Hematopoietic multipotent progenitor cell (in vitro differentiated cells): Measurements from ENCODE around the gene HDAC5. TPM values are rescaled to one million over a fixed set of nuclear protein-coding genes. Genes with fewer than 3 reads are reported as not detected.
"Not testable (repeated sequence)": the region's sequence is repeated elsewhere in the genome, so short reads cannot be mapped to it uniquely, and the experiment has no call there.

ENCODE experiments used
- DNase-seq, 3 donors: peaks; one replicate each; pipeline ENCODE4 v3.0.0-alpha.2; 2011 to 2015; ENCODE audit warnings: low read depth in 2 of 3, low spot score in 2 of 3
- total RNA-seq: library from RNA; depleted of rRNA; stranded (reverse); fragments of >200 nt; gene quantifications from one replicate; pipeline ENCODE4 v1.2.3, GENCODE V29; 2012

HDAC5 gene
- 102 TPM for total RNA-seq

DNA sequence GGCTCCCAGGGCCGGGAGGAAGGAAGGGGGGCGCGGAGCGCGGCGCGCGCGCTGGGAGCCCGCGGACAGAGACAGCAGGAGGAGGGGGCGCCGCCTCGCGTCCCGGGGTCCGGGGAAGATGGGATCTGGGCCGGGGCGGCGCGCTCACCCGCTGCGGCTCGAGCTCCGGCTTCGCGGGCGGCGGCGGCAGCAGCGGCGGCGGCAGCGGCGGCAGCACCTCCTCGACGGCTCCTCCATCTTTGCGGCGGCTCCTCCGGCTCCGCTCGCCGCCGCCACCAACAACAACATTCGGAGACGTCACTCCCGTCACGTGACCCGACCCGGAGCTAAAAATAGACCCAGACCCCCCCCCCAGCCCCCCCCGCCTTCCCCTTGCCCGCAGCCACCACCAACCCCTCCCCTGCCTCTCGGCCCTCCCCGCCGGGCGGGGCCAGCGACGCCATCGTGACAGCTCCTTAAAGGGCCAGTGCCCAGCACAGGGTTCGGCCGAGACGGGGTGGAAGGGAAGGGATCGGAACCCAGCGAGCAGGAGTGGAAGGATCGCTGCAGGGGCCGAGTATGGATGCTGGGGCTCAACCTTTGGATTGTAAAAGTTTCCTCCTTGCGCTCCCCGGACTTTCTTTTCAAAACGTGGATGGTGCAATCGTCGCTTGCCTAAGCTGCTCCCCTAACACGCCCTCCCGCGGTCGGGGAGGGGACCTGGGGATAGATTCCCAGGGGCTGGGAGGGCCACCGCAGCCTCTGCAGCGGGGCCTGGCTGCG is at the start of gene HDAC5:
HDAC5 (minus strand) TSS at position 286 of the 762 bp plus-strand sequence. CDS start 6,126 bp downstream, outside the sequence.
- DNase-seq: peak; percentile 83 to 97 (median 93)

DNA sequence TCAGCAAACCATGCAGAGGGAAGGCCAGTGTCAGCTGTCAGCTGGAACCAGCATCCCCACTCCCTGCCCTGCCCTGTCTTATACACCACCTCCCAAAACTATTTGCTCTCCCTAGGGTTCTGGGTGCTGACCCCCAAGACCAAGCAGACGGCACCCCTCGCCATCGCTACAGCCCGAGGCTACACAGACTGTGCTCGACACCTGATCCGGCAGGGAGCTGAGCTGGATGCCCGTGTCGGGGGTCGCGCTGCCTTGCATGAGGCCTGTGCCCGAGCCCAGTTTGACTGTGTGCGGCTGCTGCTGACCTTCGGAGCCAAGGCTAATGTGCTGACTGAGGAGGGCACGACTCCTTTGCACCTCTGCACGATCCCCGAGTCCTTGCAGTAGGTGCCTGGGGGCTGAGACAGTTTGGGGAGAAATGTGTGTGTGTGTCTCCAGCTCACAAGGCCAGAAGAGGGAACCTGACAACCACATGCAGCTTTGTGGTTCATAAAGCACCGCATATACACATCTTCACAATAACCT is 48.6 kb upstream of the HDAC5 start:
- DNase-seq: no peak

DNA sequence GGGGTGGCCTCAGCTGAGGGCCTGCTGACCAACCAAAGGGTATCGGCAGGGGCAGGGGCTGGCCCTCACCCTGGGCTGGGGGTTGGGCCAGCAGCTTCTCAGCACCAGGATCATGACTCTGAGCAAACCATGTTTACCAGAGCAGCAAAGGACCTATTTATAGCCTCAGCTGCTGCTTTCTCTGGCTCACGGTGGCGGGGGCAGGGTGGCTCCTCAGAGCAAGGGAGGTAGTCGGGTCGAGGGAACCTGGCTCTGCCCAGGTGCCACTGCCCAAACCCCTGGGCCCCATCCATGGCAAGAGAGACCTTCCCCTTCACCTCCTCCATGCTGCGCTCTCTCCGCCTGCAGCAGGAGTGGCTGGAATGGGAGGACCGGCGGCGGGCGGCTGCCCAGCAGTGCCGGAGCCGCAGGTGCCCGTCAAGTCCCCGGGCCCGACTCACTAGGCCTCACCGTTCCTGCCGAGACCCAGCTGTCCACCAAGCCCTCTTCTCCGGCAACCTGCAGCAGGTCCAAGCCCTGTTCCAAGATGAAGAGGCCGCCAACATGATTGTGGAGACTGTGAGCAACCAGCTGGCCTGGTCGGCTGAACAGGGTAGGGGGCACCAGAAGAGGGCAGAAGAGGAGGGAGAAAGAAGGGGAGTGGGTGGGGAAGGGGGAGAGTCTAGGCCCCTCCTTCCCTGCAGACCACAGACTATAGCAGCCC is 47.2 kb upstream of the HDAC5 start, which contains the start of gene ASB16:
ASB16 (plus strand) TSS at position 206 of the 703 bp plus-strand sequence; CDS start at position 292, 86 bp downstream.
- no peak for DNase-seq

DNA sequence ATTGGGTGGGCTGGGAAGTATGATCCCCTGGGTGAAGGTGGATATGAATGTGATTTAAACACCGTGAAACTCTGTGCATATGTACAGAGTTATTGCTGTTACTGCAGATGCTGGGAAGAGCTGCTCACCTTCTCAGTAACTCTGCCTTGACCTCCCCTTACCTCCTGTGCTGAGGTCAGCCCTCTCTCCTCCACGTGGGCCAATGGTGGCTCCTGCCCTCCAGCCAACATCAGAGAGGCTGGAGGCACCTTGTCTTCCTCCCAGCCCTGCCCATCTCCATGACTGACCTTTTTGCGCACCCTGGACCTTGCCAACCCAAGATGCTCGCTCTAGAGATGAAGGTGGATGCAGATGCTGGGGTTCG is 46.7 kb upstream of the HDAC5 start:
- no peak for DNase-seq

DNA sequence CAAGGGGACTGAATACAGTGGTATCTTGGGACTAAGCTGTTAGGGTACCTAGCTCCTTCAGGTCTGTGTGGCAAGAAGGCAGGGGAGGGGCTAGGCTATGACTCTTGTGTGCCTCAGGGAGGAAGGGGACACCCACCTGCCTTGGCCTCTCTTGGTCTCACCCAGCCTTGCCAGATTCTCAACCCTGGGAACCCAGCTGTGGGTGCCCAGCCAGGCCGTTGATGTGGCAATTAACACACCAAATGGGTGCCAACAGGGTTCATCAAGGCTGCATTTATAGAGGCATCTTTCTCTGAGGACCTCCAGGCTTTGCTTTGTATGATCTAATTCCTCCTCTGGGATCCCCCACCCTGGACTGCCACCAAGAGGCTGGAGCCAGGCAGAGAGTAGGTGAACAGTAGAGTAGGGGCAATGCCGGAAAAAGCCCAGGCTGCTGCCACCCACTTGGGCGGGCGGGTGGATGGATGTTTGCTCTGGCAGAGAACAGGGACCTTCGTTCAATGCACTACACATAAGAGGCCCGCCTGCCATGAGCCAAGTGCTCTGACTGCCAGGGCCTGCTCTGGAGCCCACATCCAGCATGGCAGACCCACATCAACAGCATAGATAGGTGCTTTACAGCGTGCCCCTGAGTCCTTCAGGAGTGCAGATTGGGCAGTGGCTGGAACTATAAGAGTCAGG is 43.9 kb upstream of the HDAC5 start:
- DNase-seq: no peak

DNA sequence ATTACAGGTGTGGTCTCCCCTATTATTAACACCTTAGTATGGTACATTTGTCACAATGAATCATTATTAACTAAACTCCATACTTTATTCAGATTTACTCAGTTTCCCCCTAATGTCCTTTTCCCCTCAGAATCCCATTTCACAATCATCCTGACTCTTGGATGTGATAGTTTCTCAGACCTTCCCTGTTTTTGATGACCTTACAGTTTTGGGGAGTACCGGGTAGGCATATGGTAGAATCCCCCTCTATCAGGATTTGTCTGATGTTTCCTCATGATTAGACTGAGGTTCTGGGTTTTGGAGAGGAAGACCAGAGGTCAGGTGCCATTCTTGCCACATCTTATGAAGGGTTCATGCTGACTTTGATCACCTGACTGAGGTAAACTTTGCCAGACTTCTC is 41.0 kb upstream of the HDAC5 start:
- no peak for DNase-seq

DNA sequence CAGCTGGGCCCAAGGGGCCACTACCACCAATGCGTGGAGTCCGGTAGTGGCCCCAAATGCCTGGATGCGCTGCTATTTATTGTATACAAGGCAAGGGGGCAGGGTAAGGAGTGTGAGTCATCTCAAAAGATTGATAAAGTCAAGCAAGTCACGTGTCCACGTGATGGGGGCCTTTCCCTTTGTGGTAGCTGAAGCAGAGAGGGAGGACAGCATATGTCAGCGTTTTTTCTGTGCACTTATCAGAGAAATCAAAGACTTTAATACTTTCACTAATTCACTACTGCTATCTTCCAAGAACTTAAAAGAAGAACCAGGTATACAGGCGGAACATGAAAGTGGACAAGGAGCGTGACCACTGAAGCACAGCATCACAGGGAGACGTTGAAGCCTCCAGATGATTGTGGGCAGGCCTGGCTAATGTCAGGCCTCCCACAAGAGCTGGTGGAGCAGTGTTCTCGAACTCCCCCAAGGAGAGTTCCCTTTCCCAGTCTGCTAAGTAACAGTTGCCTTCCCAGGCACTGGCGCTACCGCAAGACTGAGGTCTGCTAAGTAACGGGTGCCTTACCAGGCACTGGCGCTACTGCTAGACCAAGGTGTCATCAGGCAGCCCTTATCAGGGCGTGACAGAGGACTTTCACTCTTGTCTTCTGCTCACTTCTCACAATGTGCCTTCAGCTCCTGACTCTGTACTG is 36.2 kb upstream of the HDAC5 start:
- no peak for DNase-seq

DNA sequence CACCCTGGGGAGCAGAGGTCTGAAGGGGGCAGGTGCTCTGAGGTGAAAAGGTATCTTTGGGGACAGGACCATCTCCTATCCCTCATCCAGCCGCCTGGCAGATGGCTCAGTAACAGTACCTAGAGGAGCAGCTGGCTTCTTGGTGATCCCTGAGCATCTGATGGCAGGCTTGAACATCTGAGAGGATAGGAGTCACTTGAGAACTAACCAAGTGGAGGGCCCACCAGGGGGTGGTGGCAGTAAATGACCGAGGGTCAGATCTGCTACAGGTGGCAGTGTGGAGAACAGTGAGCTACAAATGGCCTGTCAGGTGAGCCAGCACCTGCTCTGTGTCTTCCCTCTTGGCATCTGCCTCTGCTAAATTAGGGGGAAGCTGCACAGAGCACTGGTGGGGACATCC is 32.0 kb upstream of the HDAC5 start:
- DNase-seq: no peak

DNA sequence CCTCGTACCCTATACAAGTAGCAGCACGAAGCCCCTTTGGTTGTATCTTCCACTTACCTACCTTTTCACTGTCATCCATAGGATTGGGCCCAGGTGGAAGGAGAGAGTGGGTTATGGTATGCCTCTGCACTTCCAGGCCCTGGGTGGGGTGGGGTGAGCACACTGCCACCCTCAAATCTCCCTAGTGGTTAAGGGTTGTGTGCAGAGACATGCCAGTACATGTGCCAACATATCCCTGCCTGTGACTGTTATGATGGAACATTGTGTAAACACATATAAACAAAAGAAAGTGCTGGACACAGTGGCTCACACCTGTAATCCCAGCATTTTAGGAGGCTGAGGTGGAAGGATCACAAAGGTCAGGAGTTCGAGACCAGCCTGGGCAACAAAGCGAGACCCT is 29.4 kb upstream of the HDAC5 start:
- no peak for DNase-seq

DNA sequence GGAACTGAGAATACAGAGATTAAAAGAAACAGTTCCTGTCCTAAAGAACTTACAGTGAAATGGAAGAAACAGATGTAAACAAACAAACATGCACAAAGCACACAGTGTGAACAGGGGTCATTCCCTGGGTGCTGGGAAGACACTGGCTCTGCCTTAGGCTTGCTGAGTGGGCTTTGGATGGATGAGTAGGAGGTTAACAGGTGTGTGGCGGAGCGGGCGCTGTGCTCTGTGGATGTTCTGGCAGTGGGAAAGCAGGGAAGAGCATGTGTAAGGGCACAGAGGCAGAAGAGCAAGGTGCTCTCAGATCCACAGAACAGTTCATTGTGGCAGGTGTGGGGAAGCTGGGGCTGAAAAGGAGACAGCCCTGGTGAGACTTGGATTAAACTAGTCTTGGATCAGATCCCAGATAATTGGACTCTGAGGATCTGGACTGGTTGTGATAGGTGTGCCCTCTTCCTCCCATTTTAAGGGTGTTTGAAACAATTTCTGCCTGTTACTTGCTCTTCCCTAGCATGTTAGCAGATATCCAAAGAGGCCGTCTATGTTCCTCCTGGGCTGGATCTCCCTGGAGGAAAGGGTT is 26.4 kb upstream of the HDAC5 start:
- DNase-seq: no peak

DNA sequence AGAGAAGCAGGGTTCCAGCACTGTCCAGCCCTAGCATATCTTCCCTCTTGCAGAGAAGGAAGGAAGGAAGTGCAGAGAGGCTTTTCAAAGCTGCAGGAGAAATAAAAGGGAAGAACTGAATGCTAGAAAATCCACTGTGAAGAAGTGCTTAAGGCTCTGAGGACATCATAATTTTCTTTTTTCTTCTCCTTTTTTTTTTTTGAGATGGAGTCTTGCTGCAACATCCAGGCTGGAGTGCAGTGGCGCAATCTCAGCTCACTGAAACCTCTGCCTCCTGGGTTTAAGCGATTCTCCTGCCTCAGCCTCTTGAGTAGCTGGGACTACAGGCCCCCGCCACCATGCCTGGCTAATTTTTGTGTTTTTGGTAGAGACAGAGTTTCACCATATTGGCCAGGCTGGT is 25.6 kb upstream of the HDAC5 start:
- DNase-seq: not testable (repeated sequence)

DNA sequence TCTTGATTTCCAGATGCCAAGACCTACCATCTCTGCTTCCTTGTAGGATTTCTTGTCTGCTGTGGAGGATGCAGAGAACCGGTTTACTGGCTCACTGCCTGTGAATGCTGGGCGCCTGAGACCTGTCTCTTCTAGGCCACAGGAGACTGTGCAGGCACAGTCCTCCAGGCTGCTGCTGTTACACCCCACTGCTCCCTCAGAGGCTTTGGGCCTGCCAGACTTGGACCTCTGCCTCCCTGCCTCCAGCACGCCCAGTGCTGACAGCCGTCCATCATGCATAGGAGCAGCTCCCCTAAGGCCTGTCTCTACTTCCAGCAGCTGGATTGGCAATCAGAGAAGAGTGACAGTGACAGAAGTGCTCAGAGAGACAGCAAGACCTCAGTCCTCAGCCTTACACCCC is 24.4 kb upstream of the HDAC5 start:
- no peak for DNase-seq

DNA sequence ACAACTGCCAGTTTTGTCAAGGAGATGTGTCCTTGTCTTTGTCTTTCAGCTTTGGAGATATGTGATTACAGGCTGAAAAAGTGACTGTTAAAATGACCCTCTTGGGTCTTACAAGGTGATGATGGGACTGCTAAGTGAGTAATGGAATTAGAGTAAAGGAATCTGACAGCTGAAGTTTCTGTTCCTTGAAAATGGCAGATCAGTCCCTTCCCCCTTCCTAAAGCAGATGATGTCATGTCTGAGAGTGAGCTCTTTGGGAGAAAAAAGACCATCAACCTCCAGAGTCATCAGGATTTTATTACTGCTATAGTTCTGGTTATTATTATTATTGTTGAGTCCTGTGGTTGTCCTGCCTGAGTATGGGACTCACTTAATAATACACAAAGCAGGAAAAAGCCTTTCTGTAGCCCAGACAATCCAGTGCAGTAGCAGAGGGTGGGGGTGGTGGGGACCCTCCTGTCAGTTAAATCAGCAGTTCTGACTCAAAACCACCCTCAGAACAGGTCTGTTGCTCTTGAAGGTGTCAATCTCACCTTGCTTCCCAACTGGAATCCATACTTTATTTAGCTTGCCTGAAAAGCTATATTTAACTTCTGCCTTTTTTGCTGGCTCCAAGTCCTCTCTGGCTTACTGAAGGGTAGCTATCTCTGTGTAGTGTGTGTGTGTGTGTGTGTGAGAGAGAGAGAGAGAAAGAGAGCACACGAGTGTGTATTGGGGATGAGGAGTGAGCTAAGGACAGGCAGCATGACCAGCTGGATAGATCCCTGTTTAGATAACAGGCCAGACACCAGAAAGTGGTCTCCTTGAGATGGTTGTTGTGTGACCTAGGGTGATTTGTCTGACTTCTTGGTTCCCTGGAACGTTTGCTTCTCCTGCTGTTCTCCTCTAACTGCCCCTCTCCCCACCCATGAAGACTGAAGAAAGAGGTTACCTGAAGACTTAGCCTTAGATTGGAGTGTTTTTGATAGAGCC is 23.2 kb upstream of the HDAC5 start:
- DNase-seq: no peak

DNA sequence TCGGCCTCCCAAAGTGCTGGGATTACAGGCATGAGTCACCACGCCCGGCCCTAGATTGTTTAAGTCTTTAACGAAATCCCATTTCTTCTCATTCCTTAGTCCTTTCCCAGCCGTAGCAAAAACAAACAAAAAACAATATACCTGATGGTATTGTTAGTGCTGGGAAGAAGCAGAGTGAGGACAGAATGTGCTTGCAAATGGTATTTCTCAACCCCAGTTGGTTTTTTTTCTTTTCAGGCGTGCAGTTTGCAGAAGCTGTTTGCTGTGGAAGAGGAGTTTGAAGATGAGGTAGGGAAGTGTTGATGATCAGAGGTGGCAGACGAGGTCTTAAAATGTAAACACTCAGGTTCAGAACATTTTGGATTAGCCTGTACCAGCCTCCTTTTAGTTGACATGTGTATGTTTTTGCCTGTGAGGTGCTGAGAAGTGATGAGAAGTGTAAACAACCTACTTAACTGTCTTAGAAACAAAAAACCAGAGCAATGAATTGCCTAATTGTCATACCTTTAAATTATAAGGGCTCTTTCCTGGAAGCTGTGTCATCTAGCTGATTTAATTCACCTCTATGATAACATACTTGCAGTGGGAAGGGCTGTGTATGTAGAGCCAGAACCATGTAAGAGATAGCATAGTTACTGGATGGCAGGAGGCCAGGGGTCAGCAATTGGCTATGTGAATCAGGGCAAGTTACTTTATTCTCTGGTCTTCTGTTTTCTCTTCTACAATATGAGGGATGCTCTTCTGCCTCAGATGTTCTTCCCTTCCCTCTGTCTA is 21.7 kb upstream of the HDAC5 start:
- no peak for DNase-seq

DNA sequence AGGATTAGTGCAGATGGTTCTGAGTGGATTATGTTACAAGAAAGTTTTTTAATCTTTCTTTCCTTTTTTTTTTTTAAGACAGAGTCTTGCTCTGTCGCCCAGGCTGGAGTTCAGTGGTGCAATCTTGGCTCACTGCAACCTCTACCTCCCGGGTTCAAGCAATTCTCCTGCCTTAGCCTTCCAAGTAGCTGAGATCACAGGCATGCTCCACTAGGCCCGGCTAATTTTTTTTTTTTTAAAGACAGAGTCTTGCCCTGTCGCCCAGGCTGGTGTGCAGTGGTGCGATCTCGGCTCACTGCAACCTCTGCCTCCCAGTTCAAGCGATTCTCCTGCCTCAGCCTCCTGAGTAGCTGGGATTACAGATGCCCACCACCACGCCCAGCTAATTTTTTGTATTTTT is 20.5 kb upstream of the HDAC5 start:
- not testable (repeated sequence) for DNase-seq

DNA sequence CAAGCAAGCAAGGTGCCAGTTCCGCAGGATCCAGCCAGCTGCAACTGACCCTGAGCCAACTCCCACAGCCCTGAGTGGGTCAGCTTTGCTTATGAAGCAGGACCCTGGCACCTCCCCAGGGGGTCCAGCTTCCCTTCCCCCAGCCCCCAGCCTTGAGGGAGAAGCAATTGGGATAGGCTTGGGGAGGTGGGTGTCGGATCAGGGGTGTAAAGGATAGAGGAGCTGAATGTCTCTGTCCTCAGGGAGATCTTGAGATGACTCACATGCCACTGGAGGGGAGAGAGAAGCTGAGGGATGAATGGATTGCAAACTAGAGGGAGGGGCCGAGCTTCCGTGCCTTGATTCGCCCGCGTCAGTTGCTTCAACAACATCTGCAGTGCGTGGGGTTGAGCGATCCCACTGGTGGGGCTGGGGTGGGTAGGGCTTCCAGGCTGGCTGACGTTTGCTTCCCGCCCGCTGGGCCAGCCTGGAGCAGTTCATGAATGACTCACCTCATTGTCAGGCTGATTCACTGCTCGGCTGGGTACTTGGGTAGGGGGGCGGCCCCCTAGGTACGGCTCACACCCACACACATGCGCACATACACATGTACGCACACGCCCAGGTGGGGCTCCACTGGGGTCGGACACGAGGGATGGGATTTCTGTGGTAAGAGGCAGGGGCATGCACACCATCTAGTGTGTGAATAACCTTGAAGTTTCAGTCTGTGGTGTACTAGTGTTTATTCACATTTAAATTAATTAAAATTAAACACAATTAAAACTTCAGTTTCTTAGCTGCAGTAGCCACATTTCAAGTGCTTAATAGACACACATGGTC is 14.7 kb upstream of the HDAC5 start:
- DNase-seq: peak in 2 of 3 donors; percentile 82 to 87

DNA sequence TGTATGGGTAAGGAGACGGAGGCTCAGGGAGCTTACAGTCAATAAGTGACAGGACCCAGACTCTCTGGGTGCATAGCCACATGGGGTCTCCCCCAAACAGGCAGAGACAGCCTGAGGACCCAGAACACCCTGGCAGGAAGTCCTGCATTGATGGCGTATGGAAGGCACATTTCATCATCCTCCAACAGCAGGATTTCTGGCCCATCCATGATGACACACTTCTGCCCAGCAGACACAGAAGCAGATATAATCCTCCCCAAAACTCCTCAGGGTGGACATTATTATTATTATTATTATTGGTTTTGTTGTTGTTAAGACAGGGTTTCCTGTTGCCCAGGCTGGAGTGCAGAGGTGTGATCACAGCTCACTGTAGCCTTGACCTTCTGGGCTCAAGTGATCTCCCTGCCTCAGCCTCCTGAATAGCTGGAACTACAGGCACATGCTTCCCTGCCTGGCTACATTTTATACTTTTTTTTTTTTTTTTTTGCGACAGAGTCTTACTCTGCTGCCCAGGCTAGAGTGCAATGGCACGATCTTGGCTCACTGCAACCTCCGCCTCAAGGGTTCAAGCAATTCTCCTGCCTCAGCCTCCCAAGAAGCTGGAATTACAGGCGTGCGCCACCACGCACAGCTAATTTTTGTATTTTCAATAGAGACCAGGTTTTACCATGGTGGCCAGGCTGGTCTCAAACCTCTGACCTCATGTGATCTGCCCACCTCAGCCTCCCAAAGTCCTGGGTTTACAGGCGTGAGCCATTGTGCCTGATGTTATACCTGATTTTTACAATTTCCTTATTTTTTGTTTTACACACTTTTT is 11.5 kb upstream of the HDAC5 start:
- no peak for DNase-seq
